GM13977 (cell line): ENCODE results near the gene SAMD14.

Experiments
- DNase-seq: peaks from one replicate; pipeline ENCODE4 v3.0.0; 2012; ENCODE audit warnings: low spot score
- in situ Hi-C: fragments of 300-500 bp; cut with MboI; formaldehyde crosslinking; loops from one replicate; pipeline ENCODE4 v1.12.0; 2022; ENCODE audit warnings: low sequenced_read_pairs, low pct_unique_long_range_greater_than_20kb, mixed read lengths, inconsistent platforms; ENCODE audit not compliant: unreplicated experiment
- TF ChIP-seq, protein P1 (sequence below): IDR thresholded peaks from 2 replicates; pipeline ENCODE4 v1.5.1; 2012; ENCODE audit warnings: mild to moderate bottlenecking, control low read depth; ENCODE audit not compliant: insufficient read depth; ENCODE audit errors: extremely low read depth, missing control alignments

The SAMD14 gene

DNA sequence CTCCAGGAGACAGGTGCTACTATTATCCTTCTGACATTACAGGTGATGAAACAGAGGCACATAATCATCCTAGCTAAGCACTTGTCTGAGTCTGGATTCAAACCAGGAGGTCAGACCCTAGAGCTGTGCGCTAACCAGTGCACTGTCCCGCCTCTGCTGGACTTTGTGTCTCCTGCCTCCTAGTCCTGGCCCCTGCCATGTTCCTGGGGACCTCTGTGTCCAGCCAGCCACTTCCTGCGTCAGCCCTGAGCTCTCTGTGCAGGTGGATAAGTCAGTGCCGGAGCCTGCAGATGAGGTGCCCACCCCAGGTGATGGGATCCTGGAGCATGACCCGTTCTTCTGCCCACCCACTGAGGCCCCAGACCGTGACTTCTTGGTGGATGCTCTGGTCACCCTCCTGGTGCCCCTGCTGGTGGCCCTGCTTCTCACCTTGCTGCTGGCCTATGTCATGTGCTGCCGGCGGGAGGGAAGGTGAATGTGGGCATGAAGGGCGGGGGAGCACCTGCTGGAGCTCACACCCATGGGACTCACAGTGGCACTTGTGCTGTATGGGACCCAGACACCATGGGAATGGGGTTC, 40.0 kb upstream of the SAMD14 start:
- TF ChIP-seq, protein P1, sequence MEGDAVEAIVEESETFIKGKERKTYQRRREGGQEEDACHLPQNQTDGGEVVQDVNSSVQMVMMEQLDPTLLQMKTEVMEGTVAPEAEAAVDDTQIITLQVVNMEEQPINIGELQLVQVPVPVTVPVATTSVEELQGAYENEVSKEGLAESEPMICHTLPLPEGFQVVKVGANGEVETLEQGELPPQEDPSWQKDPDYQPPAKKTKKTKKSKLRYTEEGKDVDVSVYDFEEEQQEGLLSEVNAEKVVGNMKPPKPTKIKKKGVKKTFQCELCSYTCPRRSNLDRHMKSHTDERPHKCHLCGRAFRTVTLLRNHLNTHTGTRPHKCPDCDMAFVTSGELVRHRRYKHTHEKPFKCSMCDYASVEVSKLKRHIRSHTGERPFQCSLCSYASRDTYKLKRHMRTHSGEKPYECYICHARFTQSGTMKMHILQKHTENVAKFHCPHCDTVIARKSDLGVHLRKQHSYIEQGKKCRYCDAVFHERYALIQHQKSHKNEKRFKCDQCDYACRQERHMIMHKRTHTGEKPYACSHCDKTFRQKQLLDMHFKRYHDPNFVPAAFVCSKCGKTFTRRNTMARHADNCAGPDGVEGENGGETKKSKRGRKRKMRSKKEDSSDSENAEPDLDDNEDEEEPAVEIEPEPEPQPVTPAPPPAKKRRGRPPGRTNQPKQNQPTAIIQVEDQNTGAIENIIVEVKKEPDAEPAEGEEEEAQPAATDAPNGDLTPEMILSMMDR, result no peak
- in situ Hi-C loops, result no loop called here
- no peak for DNase-seq

DNA sequence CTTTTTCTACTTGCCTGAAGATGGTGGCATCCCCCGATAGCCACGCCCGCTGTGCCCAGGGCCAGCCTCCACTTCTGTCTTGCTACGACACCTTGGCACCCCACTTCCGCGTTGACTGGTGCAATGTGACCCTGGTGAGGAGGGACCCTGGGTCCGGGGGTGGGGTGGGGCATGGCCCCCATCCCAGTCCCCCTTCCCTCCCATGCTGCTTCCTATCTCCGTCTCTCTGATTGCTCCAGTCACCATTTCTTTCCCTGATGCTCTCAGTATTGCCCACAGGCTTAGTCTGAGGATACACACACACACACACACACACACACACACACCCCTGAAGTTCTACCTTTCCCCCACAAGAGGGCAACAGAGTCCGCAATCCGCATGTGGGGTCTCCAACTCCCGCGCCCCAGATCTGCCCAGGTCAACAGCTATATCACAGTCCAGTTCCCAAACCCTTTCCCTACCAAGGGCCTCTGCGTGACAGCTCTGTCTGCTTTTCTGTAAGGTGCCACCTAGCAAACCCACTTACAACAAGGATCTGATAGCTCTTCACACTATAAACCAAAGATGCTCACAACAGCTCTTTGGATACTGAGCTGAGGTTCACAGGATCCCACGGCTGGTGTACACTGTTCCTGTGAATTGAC, 39.3 kb upstream of the SAMD14 start:
- DNase-seq, result peak; percentile 81
- in situ Hi-C loops, result no loop called here
- TF ChIP-seq, protein P1, result peak; percentile 82

DNA sequence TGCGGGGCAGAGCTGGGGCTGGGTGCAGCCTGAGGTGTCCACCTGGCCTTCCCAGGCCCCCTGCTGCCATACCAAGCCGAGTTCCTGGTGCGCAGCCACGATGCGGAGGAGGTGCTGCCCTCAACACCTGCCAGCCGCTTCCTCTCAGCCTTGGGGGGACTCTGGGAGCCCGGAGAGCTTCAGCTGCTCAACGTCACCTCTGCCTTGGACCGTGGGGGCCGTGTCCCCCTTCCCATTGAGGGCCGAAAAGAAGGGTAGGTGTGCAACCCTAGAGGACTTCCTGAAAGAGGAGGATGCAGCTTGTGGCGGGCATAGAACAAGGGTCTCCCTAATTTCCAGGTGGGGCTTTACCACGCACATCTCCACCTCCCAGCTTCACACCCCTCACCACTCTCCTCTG, 38.4 kb upstream of the SAMD14 start:
- TF ChIP-seq, protein P1, result no peak
- in situ Hi-C loops, result no loop called here
- no peak for DNase-seq

- DNase-seq, result no peak
- in situ Hi-C loops, result no loop called here
- TF ChIP-seq, protein P1, result no peak
Measured at GRCh38 chr17:50167371-50167770, 37.4 kb upstream of the SAMD14 start.

GRCh38 chr17:50166518-50167181, 36.7 kb upstream of the SAMD14 start:
- in situ Hi-C loops, result no loop called here
- no peak for DNase-seq
- TF ChIP-seq, protein P1, result no peak

- in situ Hi-C loops, result no loop called here
- no peak for DNase-seq
- TF ChIP-seq, protein P1, result no peak
Measured at GRCh38 chr17:50165867-50166517, 36.0 kb upstream of the SAMD14 start, which contains the start of gene SGCA. SGCA (plus strand) TSS chr17:50166005; CDS start chr17:50166041, 36 bp downstream.
